ENCODE measurements around the gene SIAH1.
"Not testable (repeated sequence)": the region's sequence is repeated elsewhere in the genome, so short reads cannot be mapped to it uniquely, and the experiment has no call there.

Gene SIAH1

GRCh38 chr16:48313905-48314304 is 71.3 kb downstream of the SIAH1 start:
- intact Hi-C loops (cut with DNase I); DNase-seq: not testable (repeated sequence)

GRCh38 chr16:48310908-48311641 is 74.1 kb downstream of the SIAH1 start:
- no peak for DNase-seq
- intact Hi-C loops (cut with DNase I), result no loop called here
